Ishikawa (cell line): ENCODE results near the gene SORBS2.

Experiments used
- CEBPB ChIP-seq: IDR thresholded peaks from 2 replicates; pipeline ENCODE4 v1.6.1; 2012
- CREB1 ChIP-seq: IDR thresholded peaks from 2 replicates; pipeline ENCODE4 v1.6.1; 2012; ENCODE audit warnings: low read depth
- EGR1 ChIP-seq: IDR thresholded peaks from 2 replicates; pipeline ENCODE4 v1.6.1; 2012
- EP300 ChIP-seq: IDR thresholded peaks from 2 replicates; pipeline ENCODE4 v1.6.1; 2012; ENCODE audit warnings: borderline replicate concordance
- FOXM1 ChIP-seq: IDR thresholded peaks from 2 replicates; pipeline ENCODE4 v1.6.1; 2012; ENCODE audit warnings: low read depth, borderline replicate concordance
- MAX ChIP-seq: IDR thresholded peaks from 2 replicates; pipeline ENCODE4 v1.6.1; 2012
- NFIC ChIP-seq: IDR thresholded peaks from 2 replicates; pipeline ENCODE4 v1.6.1; 2012
- RAD21 ChIP-seq: IDR thresholded peaks from 2 replicates; pipeline ENCODE4 v1.6.1; 2012; ENCODE audit warnings: low read depth
- REST ChIP-seq: IDR thresholded peaks from 2 replicates; pipeline ENCODE4 v1.6.1; 2012; ENCODE audit warnings: low read depth, mild to moderate bottlenecking
- TAF1 ChIP-seq: IDR thresholded peaks from 2 replicates; pipeline ENCODE4 v1.6.1; 2012; ENCODE audit warnings: low read depth, mild to moderate bottlenecking
- TCF12 ChIP-seq: IDR thresholded peaks from 2 replicates; pipeline ENCODE4 v1.6.1; 2012; ENCODE audit warnings: low read depth
- TEAD4 ChIP-seq: IDR thresholded peaks from 2 replicates; pipeline ENCODE4 v1.6.1; 2012
- USF1 ChIP-seq: IDR thresholded peaks from 2 replicates; pipeline ENCODE4 v1.6.1; 2012
- YY1 ChIP-seq: IDR thresholded peaks from 2 replicates; pipeline ENCODE4 v1.6.1; 2012; ENCODE audit warnings: low read depth
- ZBTB7A ChIP-seq: IDR thresholded peaks from 2 replicates; pipeline ENCODE4 v1.6.1; 2012; ENCODE audit warnings: low read depth

The SORBS2 gene

GRCh38 chr4:185779517-185779916 is 32.5 kb downstream of the SORBS2 start:
- no peak for TF ChIP-seq MAX
- no peak for TF ChIP-seq TEAD4
- TF ChIP-seq YY1 = no peak
- no peak for TF ChIP-seq CREB1
- TF ChIP-seq TCF12 = no peak
- no peak for TF ChIP-seq ZBTB7A
- TF ChIP-seq RAD21 = no peak
- no peak for TF ChIP-seq CEBPB
- TF ChIP-seq USF1 = no peak
- no peak for TF ChIP-seq REST
- TF ChIP-seq EP300 = no peak
- no peak for TF ChIP-seq TAF1
- no peak for TF ChIP-seq FOXM1
- TF ChIP-seq NFIC = no peak
- TF ChIP-seq EGR1 = no peak

GRCh38 chr4:185778307-185778706 is 33.7 kb downstream of the SORBS2 start:
- TF ChIP-seq YY1 = no peak
- no peak for TF ChIP-seq ZBTB7A
- no peak for TF ChIP-seq TAF1
- no peak for TF ChIP-seq REST
- TF ChIP-seq FOXM1 = no peak
- TF ChIP-seq USF1 = no peak
- no peak for TF ChIP-seq RAD21
- TF ChIP-seq EP300 = no peak
- TF ChIP-seq CREB1 = no peak
- TF ChIP-seq EGR1 = no peak
- no peak for TF ChIP-seq CEBPB
- no peak for TF ChIP-seq NFIC
- no peak for TF ChIP-seq MAX
- TF ChIP-seq TCF12 = no peak
- TF ChIP-seq TEAD4 = no peak

GRCh38 chr4:185775792-185776555 is 36.0 kb downstream of the SORBS2 start:
- no peak for TF ChIP-seq YY1
- no peak for TF ChIP-seq NFIC
- no peak for TF ChIP-seq CREB1
- no peak for TF ChIP-seq USF1
- TF ChIP-seq EP300 = no peak
- TF ChIP-seq EGR1 = no peak
- TF ChIP-seq REST = no peak
- no peak for TF ChIP-seq FOXM1
- TF ChIP-seq MAX = no peak
- TF ChIP-seq ZBTB7A = no peak
- TF ChIP-seq CEBPB = no peak
- no peak for TF ChIP-seq TEAD4
- no peak for TF ChIP-seq TAF1
- TF ChIP-seq RAD21 = no peak
